Upper lobe of right lung (tissue), 1 donor: ENCODE measurements around the gene LGR6. TPM values are rescaled to one million over a fixed set of nuclear protein-coding genes. Genes with fewer than 3 reads are reported as not detected.

Experiments used
- ATAC-seq: fragments of 200-7000 bp; cut with Tn5 transposase; one replicate; pipeline ENCODE4 v1.9.1; 2020; ENCODE audit warnings: mild to moderate bottlenecking, moderate library complexity
- DNase-seq: peaks from one replicate; pipeline ENCODE4 v3.0.0-alpha.2; 2020
- H3K27ac ChIP-seq: fragments of 200-600 bp; one replicate; pipeline ENCODE4 v1.8.0; 2022
- H3K27me3 ChIP-seq: fragments of 200-600 bp; one replicate; pipeline ENCODE4 v1.8.0; 2022; ENCODE audit warnings: mild to moderate bottlenecking
- H3K36me3 ChIP-seq: fragments of 200-600 bp; one replicate; pipeline ENCODE4 v1.8.0; 2022
- H3K4me1 ChIP-seq: fragments of 200-600 bp; one replicate; pipeline ENCODE4 v1.8.0; 2022
- H3K4me3 ChIP-seq: fragments of 200-600 bp; one replicate; pipeline ENCODE4 v1.8.0; 2022; ENCODE audit warnings: mild to moderate bottlenecking
- H3K9me3 ChIP-seq: fragments of 200-600 bp; one replicate; pipeline ENCODE4 v1.8.0; 2022
- intact Hi-C: fragments of 100-400 bp; cut with DNase I; formaldehyde crosslinking; loops from one replicate; pipeline ENCODE4 v1.11.0; 2022
- total RNA-seq: library from RNA; stranded (reverse); fragmentation: NEBNext Ultra II Directional; extraction: Animal tissue kit (Norgen Biotek cat#: 25700); gene quantifications from one replicate; pipeline ENCODE4 v1.2.1, GENCODE V29; 2021
- TF ChIP-seq, protein P1 (sequence below): fragments of 200-600 bp; IDR thresholded peaks from one replicate; pipeline ENCODE4 v1.8.0; 2022; ENCODE audit warnings: antibody characterized with exemption
- donor health status: DM: no; HTN: yes; CAD: no; lungs with severe emphysema.

Gene LGR6
- total RNA-seq, 1 donor from 2014 or later, result 1.8 TPM

DNA sequence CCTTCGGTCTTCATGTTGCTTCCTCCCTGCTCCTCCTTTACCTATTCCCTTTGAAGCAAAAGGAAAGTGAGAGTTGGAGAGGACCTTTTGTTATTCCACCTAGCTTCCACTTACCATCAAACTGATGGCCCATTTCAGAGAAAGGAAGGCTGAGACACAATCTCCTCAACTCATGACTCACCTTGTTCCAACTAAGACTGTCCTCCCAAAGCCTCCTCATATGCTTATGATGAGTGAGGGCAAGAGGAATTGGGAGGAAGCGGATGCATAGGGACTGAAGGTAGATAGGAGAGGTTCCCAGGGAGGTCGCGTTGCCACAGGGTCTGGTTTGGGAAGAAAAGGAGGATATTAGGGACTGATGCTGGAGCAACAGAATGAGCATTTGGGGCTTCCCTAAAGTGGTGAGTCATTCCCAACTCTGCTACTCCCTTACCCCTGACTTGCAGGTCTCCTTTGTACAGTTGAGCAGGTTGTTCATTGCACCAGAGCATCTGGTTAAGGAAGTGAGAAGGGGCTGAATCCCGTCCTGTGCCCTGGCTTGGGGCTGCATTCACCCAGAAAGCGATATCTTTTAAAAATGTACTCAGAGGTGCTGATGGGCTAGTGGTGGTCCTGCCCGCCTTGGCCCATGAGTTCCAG, 35.0 kb downstream of the LGR6 start:
- no peak overlapping the region for H3K27ac ChIP-seq
- H3K27me3 ChIP-seq, result no peaks in the 10 kb centered on the region
- DNase-seq (no peak), ATAC-seq (no peak)
- intact Hi-C loops, result no loop called here
- TF ChIP-seq, protein P1, sequence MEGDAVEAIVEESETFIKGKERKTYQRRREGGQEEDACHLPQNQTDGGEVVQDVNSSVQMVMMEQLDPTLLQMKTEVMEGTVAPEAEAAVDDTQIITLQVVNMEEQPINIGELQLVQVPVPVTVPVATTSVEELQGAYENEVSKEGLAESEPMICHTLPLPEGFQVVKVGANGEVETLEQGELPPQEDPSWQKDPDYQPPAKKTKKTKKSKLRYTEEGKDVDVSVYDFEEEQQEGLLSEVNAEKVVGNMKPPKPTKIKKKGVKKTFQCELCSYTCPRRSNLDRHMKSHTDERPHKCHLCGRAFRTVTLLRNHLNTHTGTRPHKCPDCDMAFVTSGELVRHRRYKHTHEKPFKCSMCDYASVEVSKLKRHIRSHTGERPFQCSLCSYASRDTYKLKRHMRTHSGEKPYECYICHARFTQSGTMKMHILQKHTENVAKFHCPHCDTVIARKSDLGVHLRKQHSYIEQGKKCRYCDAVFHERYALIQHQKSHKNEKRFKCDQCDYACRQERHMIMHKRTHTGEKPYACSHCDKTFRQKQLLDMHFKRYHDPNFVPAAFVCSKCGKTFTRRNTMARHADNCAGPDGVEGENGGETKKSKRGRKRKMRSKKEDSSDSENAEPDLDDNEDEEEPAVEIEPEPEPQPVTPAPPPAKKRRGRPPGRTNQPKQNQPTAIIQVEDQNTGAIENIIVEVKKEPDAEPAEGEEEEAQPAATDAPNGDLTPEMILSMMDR, result no peak
- no peaks in the 10 kb centered on the region for H3K9me3 ChIP-seq
- H3K4me3 ChIP-seq, result no peak overlapping the region
- H3K36me3 ChIP-seq, result no peaks in the 10 kb centered on the region
- H3K4me1 ChIP-seq, result no peaks in the 10 kb centered on the region

DNA sequence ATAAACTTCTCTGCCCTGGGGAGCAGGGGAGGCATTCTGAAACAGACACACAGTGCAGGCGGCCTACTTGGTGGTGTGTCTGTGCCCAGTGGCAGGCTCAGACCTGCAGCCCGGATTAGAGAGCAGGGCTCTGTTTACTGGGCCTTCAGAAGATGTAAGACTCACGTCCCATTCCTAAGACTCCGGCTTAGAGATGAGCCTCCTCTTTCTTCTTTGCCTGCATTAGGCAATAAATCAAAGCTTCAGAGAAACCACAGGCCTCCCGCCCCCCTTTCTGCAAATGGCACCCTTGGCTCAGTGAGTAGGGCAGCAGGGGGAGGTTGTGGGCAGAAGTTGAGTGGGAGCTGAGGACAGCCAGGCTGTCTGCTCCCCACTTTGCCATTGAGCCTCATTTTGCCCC, 35.8 kb downstream of the LGR6 start:
- Histone ChIP-seq H3K4me1 (no peaks in the 10 kb centered on the region), H3K27ac (no peak overlapping the region), H3K36me3 (no peaks in the 10 kb centered on the region), H3K27me3 (no peaks in the 10 kb centered on the region), H3K9me3 (no peaks in the 10 kb centered on the region), H3K4me3 (no peak overlapping the region)
- ATAC-seq, result no peak
- intact Hi-C loops, result no loop called here
- no peak for DNase-seq
- TF ChIP-seq, protein P1, result no peak

DNA sequence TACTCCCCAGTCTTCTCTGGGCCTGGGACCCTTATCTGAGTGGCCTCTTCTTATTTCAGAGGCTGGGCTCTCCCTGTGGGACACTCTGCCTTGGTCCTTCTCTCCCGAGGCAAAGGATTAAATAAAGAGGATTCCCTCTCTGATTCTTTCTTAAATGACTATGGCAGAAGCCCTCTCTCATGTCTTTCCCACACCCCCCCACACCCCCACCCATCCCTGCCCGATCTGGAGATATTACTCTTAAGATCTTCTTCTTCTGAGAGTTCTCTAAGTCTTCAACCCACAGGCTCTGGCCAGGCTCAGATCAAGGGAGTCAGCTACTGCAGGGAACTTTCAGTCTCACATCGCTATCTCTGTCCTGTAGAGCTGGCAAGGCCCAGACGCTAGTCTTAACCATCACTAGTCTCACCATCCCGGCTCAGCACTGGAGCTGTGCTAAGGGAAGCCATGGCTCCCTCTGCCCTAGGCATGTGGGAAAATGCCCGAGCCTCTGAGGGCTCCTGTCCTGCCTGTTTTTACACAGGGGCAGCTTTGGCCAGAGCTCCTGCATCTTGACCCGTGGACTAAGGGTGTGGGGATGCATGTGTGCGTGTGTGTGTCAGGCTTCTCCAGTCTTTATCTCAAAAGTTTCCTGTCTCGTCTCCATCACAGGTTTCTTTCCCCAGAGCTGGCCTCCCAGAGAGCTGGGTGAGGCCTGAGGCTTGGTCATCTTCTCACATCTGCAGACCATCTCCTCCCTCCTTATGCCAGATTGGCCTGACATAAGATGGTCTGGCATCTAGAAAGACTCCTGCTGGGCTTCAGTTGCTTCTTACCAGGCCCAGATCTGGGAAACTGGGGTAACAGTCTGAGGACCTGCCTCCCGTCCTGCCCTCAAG, 36.7 kb downstream of the LGR6 start:
- no peak for DNase-seq
- Histone ChIP-seq H3K4me1 (no peaks in the 10 kb centered on the region), H3K27me3 (no peaks in the 10 kb centered on the region), H3K27ac (no peak overlapping the region), H3K4me3 (no peak overlapping the region), H3K36me3 (no peaks in the 10 kb centered on the region), H3K9me3 (no peaks in the 10 kb centered on the region)
- no peak for ATAC-seq
- intact Hi-C loops, result no loop called here
- TF ChIP-seq, protein P1, result no peak

DNA sequence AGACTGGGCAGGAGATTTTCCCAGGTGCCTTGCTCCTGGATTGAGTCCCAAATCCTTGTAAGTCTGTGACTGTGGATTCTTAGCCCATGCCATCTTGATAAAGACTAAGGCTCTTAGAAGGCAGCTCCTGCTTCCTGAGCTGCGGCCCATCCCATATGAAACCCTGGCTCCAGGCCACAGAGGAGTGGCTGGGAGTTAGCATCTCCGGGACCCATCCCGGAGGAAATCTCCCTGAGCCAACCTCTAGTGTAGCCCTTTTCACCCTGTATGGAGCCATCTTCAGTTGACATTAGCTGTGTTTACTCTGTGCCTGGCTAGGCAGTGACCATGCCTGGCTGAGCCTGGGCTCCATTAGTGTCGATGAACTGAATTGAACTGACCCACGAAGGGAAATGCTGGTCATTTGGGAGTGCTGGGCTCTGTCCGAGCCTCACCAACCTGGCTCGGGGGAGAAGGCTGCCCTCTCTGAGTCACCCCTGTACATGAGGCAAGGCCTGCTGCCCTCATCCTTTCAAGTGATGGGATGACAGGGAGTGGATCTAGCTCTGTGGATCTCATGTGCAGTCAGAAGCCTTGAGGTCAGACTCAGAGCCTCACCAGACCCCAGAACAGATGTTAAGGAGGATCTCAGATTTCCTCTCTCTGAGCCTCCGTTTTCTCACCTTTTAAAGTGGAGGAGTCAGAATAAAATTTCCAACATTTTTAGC, 37.5 kb downstream of the LGR6 start:
- Histone ChIP-seq H3K4me3 (no peak overlapping the region), H3K9me3 (no peaks in the 10 kb centered on the region), H3K27me3 (no peaks in the 10 kb centered on the region), H3K27ac (no peak overlapping the region), H3K36me3 (no peaks in the 10 kb centered on the region), H3K4me1 (no peaks in the 10 kb centered on the region)
- intact Hi-C loops, result no loop called here
- TF ChIP-seq, protein P1, result no peak
- DNase-seq, result no peak
- ATAC-seq, result no peak

DNA sequence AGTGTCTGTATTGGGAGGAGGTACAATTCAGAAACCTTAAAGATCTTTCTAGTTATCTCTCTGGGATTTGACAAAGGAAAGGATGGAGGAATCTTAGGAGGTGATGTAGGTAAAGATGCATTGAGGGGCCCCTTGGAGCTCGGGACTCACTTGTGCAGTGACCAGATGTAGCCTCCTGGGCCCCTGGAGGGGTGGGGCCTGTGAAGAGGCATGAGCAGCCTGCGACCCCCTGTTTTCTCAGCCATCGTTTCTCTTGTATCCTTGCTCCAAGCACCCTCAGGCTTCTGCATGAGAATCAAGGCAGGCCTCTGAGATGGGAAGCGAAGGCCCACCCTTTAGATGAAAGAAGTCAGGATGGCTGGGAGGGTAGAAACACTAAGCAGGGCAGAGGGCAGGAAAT, 39.6 kb downstream of the LGR6 start:
- no peak for DNase-seq
- H3K27ac ChIP-seq, result no peak overlapping the region

More for the DNA sequence above, 39.6 kb downstream of the LGR6 start:
- Histone ChIP-seq H3K36me3 (no peaks in the 10 kb centered on the region), H3K27me3 (peaks cover 4% of the 10 kb centered on the region), H3K4me3 (no peak overlapping the region), H3K4me1 (no peaks in the 10 kb centered on the region), H3K9me3 (no peaks in the 10 kb centered on the region)
- no peak for ATAC-seq
- TF ChIP-seq, protein P1, result no peak
- intact Hi-C loops, result no loop called here
